Activated naive CD8-positive, alpha-beta T cell (primary cell): Measurements from ENCODE around the gene SAMD5.
"Not testable (repeated sequence)": the region's sequence is repeated elsewhere in the genome, so short reads cannot be mapped to it uniquely, and the experiment has no call there.

Experiments
- H3K27ac Mint-ChIP-seq: one replicate; pipeline ENCODE4 v1.8.0; 2021; ENCODE audit warnings: mixed read lengths
- H3K27me3 Mint-ChIP-seq: one replicate; pipeline ENCODE4 v1.8.0; 2021; ENCODE audit warnings: mixed read lengths
- H3K36me3 Mint-ChIP-seq: one replicate; pipeline ENCODE4 v1.8.0; 2021; ENCODE audit warnings: mixed read lengths
- H3K4me1 Mint-ChIP-seq: one replicate; pipeline ENCODE4 v1.8.0; 2021; ENCODE audit warnings: low read depth, mixed read lengths
- H3K4me3 Mint-ChIP-seq: one replicate; pipeline ENCODE4 v1.8.0; 2021; ENCODE audit warnings: mild to moderate bottlenecking, mixed read lengths
- H3K9me3 Mint-ChIP-seq: one replicate; pipeline ENCODE4 v1.8.0; 2021; ENCODE audit warnings: low read depth, mixed read lengths

The SAMD5 gene

DNA sequence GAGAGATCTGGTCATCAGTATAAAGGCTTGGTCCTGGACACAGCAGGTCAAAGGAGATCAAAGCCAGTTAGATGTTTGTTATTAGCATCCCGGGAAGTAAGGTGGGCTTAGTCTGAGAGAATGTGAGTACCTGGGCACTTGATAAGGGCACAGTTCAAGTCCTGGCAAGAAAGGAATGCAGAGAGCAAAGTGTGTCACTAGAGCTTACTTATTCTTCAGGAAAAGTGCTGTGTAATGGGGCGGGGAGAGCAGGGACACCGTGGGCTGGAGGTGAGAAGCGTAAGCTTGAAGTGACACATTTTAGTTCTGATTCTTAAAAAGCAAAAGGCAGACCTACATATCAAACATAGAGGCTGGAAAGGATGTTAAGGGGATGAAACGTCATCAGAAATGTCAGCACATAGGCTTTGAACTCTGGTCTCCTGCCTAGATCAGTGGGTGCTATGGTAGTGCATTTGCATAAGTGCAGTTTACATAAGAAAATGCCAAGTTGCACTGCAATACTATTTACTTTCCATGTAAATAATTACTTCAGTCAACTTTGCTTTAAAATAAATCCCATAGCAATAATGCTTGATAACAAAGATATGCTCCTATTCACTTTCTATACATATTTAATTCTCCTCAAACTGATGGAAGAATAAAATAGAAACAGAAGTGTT lies 2.6 kb downstream of the SAMD5 start:
- H3K27ac Mint-ChIP-seq = no peak overlapping the region
- peaks cover 38% of the 10 kb centered on the region for H3K27me3 Mint-ChIP-seq
- peaks cover 18% of the 10 kb centered on the region for H3K4me1 Mint-ChIP-seq
- no peak overlapping the region for H3K4me3 Mint-ChIP-seq
- H3K36me3 Mint-ChIP-seq = no peaks in the 10 kb centered on the region
- H3K9me3 Mint-ChIP-seq = no peaks in the 10 kb centered on the region

DNA sequence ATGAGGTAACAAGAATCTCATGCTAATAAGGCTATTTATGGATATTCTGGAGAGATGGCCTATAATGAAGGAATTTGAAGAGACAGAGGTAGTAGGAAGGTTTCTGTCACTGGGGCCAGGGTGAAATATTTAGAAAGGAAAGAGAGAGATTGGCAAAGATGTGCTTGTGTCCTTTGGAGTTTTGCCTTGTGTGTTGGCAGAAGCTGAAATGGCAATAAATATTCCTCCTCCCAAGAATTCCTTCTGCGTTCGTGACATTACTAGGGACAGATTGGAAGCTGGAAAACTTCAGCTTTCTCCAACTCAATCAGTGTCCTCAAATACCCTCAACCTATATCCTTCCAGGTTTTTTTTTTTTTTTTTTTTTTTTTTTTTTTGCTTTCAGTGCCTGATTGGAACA lies 6.3 kb downstream of the SAMD5 start:
- Mint-ChIP-seq H3K4me1 (peaks cover under 1% of the 10 kb centered on the region), H3K36me3 (no peaks in the 10 kb centered on the region), H3K9me3 (no peaks in the 10 kb centered on the region), H3K4me3 (no peak overlapping the region), H3K27me3 (peaks cover 18% of the 10 kb centered on the region), H3K27ac (no peak overlapping the region)

DNA sequence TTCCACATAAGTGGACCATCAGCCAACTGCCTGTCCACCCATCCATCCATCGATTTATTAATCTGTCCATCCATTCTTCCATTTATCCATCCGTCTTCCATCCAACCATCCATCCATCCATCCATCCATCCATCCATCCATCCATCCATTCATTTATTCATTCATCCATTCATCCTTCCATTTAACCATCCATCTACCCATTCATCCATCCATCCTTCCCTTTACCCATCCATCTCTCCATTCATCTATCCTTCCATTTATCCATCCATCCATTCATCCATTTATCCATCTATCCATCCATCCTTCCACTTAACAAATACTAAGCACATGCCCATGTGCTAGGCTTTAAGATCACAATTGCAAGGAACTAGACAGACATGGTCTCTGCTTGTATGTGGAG lies 6.8 kb downstream of the SAMD5 start:
- H3K27ac Mint-ChIP-seq = no peak overlapping the region
- no peaks in the 10 kb centered on the region for H3K4me1 Mint-ChIP-seq
- no peak overlapping the region for H3K4me3 Mint-ChIP-seq
- H3K36me3 Mint-ChIP-seq = no peaks in the 10 kb centered on the region
- H3K27me3 Mint-ChIP-seq = peaks cover 13% of the 10 kb centered on the region
- no peaks in the 10 kb centered on the region for H3K9me3 Mint-ChIP-seq

DNA sequence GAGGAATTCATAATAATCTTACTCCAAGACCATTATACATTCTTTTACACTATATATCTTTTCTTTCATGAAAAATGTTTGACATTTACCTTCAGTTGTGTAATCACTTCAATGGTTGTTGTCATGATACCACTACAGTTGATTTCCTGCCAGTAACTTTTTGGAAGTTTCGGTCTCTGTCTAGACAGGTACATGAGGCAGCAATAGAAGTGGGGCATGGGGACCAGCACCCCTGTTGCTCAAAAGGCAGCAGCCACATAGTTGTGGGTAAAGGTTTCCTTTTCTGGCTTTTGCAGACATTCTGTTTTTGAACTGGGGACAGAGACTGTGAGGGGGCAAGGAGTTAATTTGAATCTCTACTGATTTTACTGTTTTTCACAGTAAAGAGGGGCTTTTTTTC lies 14.1 kb downstream of the SAMD5 start:
- Mint-ChIP-seq H3K27ac (no peak overlapping the region), H3K4me3 (no peak overlapping the region), H3K36me3 (no peaks in the 10 kb centered on the region), H3K27me3 (peaks cover 8% of the 10 kb centered on the region), H3K9me3 (no peaks in the 10 kb centered on the region), H3K4me1 (no peaks in the 10 kb centered on the region)

DNA sequence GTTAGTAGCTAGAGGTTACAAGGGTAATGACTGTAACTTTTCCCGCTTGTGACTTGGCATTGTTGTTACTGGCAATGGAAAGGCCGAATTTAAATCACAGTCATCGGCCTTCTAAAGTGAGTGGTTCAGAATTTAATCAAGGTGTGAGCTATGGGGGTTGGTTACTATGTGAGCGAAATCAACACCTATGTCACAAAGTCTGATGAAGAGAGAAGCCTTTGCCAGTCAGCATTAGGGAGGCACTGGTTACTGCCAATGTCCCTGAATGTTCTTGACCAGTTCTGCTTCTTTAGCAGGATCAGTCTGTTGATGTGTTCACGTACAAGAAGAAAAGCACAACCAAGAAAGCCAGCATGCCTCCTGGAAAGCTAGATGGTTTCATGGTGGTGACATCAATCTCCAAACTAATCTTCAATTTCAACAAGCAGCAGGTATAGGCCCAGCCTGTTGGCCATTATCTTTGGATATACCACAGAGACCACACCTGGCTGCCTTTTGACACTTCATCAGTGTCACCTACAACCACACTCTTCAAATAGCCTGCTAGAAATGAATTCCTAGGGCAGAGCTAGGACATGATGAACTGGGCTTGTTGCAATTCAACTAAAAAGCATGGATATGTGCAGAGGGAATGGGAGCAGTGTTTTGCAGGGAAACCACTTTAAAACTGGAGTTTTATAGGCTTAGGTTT lies 17.2 kb downstream of the SAMD5 start:
- Mint-ChIP-seq H3K36me3 (no peaks in the 10 kb centered on the region), H3K27me3 (peaks cover 8% of the 10 kb centered on the region), H3K9me3 (no peaks in the 10 kb centered on the region), H3K4me1 (peaks cover 8% of the 10 kb centered on the region), H3K4me3 (no peak overlapping the region), H3K27ac (no peak overlapping the region)

DNA sequence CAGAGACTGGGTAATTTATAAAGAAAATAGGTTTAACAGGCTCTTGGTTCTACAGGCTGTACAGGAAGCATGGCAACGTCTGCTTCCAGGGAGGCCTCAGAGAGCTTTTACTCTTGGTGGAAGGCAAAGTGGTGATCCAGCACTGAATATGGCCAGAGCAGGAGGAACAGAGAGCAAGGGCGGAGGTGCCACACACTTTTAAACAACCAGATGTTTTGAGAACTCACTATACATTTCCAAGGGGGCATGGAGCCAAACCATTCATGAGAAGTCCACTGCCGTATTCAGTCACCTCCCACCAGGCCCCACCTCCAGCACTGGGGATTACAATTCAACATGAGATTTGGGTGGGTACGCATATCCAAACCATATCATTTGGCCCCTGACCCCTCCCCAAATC lies 18.7 kb downstream of the SAMD5 start:
- H3K4me3 Mint-ChIP-seq = no peak overlapping the region
- peaks cover 14% of the 10 kb centered on the region for H3K4me1 Mint-ChIP-seq
- no peaks in the 10 kb centered on the region for H3K9me3 Mint-ChIP-seq
- H3K27ac Mint-ChIP-seq = no peak overlapping the region
- H3K36me3 Mint-ChIP-seq = no peaks in the 10 kb centered on the region
- H3K27me3 Mint-ChIP-seq = peaks cover 8% of the 10 kb centered on the region

DNA sequence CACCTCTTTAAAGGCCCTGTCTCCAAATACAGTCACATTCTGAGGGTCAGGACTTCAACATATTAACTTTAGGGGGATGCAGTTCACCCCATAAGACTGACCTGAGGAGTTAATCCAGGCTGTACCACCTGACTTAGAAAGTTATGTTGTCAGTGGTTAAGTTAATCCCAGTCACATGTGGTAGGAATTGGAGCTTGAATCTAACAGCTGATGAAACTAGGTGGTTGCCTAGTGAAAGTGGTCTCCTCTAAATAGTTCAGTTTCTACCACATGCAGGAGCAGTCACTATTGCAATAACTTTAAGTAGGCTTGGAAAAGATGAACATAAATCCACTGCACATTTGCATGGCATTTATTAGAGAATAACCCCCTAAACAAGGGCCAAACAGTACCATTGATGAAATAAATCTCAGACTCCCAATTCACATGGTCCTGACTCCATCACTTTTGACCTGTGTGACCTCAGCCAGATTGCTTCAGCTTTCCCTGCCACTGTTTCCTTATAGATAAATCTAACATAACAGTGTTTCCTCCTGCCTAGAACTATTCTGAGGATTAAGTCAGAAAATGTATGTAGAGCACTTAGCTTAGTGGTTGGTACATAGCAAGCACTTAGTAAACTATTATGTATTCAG lies 20.1 kb downstream of the SAMD5 start:
- H3K27me3 Mint-ChIP-seq = peaks cover 13% of the 10 kb centered on the region
- no peak overlapping the region for H3K4me3 Mint-ChIP-seq
- H3K36me3 Mint-ChIP-seq = no peaks in the 10 kb centered on the region
- H3K27ac Mint-ChIP-seq = no peak overlapping the region
- H3K9me3 Mint-ChIP-seq = no peaks in the 10 kb centered on the region
- H3K4me1 Mint-ChIP-seq = peaks cover 14% of the 10 kb centered on the region

DNA sequence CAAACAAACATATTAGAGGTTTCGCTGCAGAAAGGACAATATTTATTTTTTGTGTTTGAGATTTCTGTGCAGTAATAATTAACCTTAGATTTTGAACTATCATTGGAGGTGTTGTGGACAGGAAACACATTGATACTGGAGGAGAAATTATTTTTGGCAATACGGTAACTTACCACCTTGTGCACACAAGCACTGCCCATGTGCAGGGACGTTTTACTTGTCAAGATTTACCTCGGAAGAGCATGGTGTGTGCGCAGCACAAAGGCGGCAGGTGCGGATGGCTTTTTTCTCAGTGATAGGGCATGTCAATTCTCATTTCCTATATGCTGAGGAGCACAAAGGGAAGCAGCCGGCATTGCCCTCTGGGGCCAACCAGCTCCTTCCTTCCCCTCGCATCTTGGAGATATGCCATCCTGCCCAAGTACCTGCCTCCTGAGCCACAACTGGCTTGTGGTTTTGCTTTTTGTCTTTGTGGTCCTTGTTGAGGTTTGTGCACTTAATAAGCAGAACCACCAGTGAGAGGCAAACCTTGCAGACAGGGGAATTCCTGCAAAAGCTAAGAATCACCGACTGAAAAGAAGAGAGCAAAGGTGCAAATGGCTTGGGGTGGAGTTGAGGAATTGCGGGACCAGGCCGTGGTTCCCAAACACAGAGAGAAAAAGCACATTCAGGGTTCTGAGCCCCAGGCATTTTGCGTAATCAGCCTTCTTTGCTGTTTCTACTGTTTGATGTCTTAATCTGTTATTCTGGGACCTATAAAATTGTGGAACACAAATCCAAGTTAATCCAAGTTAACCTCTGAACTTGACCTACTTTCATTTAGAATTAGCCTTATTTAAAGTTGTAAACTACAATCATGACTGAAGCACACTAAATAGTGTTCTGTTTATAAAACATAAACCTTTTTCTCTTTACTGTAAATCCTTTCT lies 21.9 kb downstream of the SAMD5 start:
- H3K9me3 Mint-ChIP-seq = no peaks in the 10 kb centered on the region
- no peak overlapping the region for H3K4me3 Mint-ChIP-seq
- no peaks in the 10 kb centered on the region for H3K36me3 Mint-ChIP-seq
- no peak overlapping the region for H3K27ac Mint-ChIP-seq
- peaks cover 14% of the 10 kb centered on the region for H3K4me1 Mint-ChIP-seq
- H3K27me3 Mint-ChIP-seq = peaks cover 7% of the 10 kb centered on the region

DNA sequence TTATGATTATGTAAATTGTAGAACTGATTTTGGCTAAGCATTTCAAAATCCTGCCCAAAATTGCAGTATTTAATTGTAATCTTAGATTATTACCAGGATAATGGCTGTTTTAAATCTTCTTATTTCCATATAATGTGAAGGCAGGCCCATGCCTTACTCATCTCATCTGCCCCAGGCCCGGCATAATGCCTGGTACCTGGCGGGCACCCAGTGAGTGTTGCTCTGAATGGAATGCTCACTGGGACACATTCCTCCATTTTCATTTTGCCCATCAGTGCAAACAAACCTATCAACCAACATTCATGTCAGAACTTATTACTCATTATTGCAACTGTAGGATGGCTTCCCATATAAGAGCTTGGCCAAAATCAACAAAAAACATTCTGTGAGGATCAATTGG lies 22.8 kb downstream of the SAMD5 start:
- Mint-ChIP-seq H3K27me3 (peaks cover 7% of the 10 kb centered on the region), H3K36me3 (no peaks in the 10 kb centered on the region), H3K27ac (no peak overlapping the region), H3K4me1 (peaks cover 14% of the 10 kb centered on the region), H3K9me3 (no peaks in the 10 kb centered on the region), H3K4me3 (no peak overlapping the region)

DNA sequence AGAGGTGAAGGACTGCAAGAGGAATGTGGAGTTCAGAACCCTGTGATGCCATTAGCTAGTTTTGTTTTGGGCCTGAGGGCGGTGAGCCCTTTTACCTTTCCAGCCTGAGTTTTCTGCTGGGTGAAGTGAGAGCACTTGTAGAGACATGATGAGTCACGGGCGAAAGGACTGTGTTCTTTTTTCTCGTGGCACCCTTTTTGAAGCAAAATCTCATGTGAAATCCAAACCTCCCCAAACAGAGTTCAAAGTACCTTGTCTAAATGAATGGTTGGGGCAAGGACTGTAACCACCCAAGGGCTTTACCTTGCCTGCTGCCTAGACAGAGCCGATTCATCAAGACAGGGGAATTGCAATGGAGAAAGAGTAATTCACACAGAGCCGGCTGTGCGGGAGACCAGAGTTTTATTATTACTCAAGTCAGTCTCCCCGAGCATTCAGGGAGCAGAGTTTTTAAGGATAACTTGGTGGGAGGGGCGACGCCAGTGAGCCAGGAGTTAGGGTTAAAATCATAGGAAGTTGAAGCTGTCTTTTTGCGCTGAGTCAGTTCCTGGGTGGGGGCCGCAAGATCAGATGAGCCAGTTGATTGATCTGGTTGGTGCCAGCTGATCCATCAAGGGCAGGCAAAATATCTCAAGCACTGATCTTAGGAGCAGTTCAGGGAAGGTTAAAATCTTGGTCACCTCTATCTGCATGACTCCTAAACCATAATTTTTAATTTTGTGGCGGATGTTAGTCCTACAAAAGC lies 25.8 kb downstream of the SAMD5 start:
- Mint-ChIP-seq H3K9me3 (no peaks in the 10 kb centered on the region), H3K4me1 (peaks cover 14% of the 10 kb centered on the region), H3K4me3 (no peak overlapping the region), H3K27ac (no peak overlapping the region), H3K27me3 (peaks cover 7% of the 10 kb centered on the region), H3K36me3 (no peaks in the 10 kb centered on the region)

DNA sequence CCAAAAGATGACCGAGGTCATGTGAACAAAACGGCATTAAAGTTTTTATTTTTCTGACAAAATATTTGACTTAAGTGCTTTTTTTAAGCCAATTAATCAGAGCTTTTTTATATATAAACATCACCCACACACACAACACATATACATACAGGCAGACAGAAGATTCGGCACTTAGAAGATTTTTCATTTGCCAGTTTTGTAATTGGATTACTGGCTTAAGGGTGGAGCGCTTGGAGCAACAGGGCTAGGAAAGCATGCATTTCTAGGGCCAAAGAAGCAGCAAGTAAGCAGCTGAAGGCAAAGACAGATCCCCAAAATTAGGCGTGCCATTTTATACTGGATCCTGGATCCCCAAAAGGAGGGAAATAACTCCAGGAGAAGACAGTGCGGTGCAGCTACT lies 30.3 kb downstream of the SAMD5 start:
- H3K27me3 Mint-ChIP-seq = no peaks in the 10 kb centered on the region
- no peak overlapping the region for H3K27ac Mint-ChIP-seq
- no peaks in the 10 kb centered on the region for H3K36me3 Mint-ChIP-seq
- H3K4me1 Mint-ChIP-seq = no peaks in the 10 kb centered on the region
- H3K9me3 Mint-ChIP-seq = peaks cover 4% of the 10 kb centered on the region
- H3K4me3 Mint-ChIP-seq = no peak overlapping the region

DNA sequence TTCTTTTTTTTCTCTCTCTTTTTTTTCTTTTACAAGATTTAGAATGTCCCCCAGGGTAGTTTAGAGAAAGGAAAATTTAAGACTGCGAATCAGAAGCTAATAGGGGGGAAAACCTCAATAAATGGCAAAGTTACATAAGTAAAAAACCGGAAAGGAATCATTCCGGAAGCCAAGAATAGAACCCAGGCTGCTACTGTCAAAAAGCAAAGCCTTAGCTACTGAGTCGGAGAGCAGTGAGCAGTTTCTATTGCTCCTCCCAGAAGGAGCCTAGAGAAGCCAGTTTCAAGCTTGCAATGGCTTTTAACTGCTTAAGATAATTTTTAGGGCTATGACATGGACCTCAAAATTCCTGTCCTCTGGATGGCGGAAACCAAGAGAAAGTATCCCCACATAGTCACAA lies 31.6 kb downstream of the SAMD5 start:
- H3K27me3 Mint-ChIP-seq = no peaks in the 10 kb centered on the region
- no peaks in the 10 kb centered on the region for H3K36me3 Mint-ChIP-seq
- no peak overlapping the region for H3K27ac Mint-ChIP-seq
- H3K9me3 Mint-ChIP-seq = peaks cover 4% of the 10 kb centered on the region
- no peaks in the 10 kb centered on the region for H3K4me1 Mint-ChIP-seq
- H3K4me3 Mint-ChIP-seq = no peak overlapping the region

DNA sequence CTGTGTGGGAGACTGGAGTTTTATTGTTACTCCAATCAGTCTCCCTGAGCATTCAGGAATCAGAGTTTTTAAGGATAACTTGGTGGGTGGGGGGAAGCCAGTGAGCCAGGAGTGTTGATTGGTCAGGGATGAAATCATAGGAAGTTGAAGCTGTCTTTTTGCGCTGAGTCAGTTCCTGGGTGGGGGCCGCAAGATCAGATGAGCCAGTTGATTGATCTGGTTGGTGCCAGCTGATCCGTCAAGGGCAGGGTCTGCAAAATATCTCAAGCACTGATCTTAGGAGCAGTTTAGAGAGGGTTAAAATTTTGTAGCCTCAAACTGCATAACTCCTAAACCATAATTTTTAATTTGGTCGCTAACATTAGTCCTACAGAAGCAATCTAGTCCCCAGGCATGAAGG lies 33.9 kb downstream of the SAMD5 start:
- H3K4me3 Mint-ChIP-seq, H3K27ac Mint-ChIP-seq, H3K36me3 Mint-ChIP-seq, H3K27me3 Mint-ChIP-seq, H3K4me1 Mint-ChIP-seq, H3K9me3 Mint-ChIP-seq: not testable (repeated sequence)

DNA sequence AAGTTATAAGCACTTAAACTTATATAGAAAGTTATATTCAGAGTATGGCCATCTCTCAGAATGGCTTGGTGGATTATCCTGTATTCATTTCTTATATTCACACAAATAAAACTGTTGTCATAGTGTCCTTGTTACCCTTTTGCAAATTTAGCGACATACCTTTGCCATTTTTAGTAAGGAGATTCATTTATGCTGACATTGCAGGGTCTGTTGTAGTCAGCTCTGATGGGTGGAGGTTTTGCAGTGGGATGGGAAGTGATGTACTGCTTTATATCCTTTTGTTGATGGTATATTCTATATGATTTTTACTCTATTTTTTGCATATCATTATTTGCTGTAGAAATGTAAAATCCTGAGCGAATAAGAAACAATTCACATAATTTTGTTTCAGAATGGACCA lies 35.9 kb downstream of the SAMD5 start:
- Mint-ChIP-seq H3K9me3 (peaks cover 4% of the 10 kb centered on the region), H3K36me3 (no peaks in the 10 kb centered on the region), H3K27ac (no peak overlapping the region), H3K4me3 (no peak overlapping the region), H3K27me3 (peaks cover 1% of the 10 kb centered on the region), H3K4me1 (no peaks in the 10 kb centered on the region)
